Metanephros (tissue), 2 donors: ENCODE measurements around the gene DNA2. TPM values are rescaled to one million over a fixed set of nuclear protein-coding genes. Genes with fewer than 3 reads are reported as not detected.

Experiments used
- small RNA-seq: library from RNA; depleted of rRNA; stranded (forward); fragments of <200 nt; gene quantifications from one replicate; pipeline ENCODE3, GENCODE V24; 2014; ENCODE audit warnings: low replicate concordance
- total RNA-seq: library from RNA; depleted of rRNA; stranded (reverse); fragments of >200 nt; gene quantifications from one replicate; pipeline ENCODE4 v1.2.3, GENCODE V29; 2014

DNA2 gene, protein sequence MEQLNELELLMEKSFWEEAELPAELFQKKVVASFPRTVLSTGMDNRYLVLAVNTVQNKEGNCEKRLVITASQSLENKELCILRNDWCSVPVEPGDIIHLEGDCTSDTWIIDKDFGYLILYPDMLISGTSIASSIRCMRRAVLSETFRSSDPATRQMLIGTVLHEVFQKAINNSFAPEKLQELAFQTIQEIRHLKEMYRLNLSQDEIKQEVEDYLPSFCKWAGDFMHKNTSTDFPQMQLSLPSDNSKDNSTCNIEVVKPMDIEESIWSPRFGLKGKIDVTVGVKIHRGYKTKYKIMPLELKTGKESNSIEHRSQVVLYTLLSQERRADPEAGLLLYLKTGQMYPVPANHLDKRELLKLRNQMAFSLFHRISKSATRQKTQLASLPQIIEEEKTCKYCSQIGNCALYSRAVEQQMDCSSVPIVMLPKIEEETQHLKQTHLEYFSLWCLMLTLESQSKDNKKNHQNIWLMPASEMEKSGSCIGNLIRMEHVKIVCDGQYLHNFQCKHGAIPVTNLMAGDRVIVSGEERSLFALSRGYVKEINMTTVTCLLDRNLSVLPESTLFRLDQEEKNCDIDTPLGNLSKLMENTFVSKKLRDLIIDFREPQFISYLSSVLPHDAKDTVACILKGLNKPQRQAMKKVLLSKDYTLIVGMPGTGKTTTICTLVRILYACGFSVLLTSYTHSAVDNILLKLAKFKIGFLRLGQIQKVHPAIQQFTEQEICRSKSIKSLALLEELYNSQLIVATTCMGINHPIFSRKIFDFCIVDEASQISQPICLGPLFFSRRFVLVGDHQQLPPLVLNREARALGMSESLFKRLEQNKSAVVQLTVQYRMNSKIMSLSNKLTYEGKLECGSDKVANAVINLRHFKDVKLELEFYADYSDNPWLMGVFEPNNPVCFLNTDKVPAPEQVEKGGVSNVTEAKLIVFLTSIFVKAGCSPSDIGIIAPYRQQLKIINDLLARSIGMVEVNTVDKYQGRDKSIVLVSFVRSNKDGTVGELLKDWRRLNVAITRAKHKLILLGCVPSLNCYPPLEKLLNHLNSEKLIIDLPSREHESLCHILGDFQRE
- total RNA-seq: 7.8 TPM

DNA sequence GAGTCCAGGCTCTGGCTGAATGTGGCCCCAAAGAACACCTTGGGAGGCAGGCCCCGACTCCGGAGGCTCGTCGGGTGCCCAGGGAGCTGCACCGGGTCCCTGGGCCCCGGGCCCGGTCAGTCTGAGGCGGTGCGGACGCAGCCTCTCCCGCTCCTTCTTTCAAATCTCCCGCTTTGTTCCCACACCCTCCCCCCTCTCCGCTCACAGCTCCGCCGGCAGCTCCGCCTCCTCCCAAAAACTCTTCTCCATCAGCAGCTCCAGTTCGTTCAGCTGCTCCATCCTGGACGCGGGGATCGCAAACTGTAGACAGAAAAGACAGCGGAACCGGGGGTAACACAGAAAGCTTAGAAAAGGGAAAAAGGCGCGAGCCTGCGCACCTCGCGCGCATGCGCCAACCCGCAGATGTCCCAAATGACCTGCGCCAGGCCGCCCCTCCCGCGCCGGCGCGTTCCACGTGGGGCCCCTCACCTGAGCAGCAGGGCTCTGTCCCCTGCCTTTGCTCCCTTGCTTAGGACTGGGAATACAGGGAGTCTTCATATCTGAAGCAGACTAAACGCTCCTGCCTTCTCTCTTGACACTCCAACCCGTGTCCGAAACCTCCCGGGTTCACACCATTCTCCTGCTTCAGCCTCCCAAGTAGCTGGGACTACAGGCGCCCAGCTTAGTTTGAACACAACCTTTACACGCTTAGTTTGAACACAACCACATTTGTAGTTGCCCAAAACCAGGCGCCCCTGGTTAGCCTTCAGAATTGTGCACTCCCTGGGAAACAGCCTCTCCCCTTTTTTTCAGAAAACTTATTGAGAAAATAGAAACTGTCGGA is at the start of gene DNA2:
TSS of gene DNA2 (minus strand) at position 388 of the 823 bp plus-strand sequence. CDS start at position 279, 109 bp downstream.

DNA sequence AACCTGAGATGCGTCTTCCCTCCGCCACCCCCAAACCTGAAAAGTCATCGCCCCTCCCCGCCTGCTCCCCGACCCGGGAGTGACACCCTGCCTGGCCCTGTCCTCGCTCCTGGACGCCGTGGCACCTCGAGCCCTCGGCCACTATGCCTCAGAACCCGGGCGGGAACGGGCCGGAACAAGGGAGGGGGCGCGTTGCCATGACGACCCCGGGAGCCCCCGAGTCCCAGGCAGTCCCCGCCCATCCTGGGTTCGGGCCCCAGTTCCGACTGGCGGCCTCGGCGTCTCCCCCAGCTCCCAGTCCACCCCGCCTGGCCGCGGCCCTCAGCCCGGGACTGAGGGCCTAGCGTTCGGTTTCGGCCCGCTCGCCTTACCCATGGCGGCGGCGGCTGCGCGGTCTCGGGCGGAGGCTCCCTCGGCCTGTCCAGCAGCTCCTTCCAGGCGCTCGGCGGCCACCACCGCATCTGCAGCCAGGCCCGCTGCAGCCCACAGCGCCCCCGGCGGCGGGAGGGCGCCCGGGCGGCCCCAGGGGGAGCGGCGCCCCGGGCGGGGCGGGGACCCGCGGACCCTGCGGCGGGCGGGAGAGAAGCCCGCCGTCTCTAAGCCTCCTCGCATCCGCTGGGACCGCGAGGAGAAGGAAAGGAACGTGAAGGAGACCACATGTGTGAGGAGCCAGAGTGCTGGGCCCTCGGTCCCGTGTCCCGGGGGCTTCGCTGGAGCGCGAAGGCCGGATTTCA is 64.8 kb downstream of the DNA2 start, which contains the start of gene RUFY2:
TSS of gene RUFY2 (minus strand) at position 463 of the 734 bp plus-strand sequence. CDS start at position 375, 88 bp downstream.

Small RNA genes lying within 50 kb of the gene (small RNA-seq; reads per million reads assigned to genes)
- gene RF00019: not detected
- gene RNA5SP319: not detected

Other genes with a start within 250 kb of the DNA2 start
- gene ATOH7, start 239.9 kb downstream of the DNA2 start, total RNA-seq: 1.5 TPM
- 61.4 TPM for gene HNRNPH3, start 139.9 kb downstream of the DNA2 start, total RNA-seq
- gene PBLD, start 139.0 kb downstream of the DNA2 start, total RNA-seq: 57.3 TPM
- gene RUFY2, start 64.7 kb downstream of the DNA2 start, total RNA-seq: 39.3 TPM
- gene SLC25A16, start 55.5 kb upstream of the DNA2 start, total RNA-seq: 36.0 TPM
- 16.5 TPM for gene TET1, start 88.4 kb upstream of the DNA2 start, total RNA-seq
- gene CCAR1, start 249.3 kb upstream of the DNA2 start, total RNA-seq: 45.4 TPM